ENCODE measurements around the gene C2orf80.
"Not testable (repeated sequence)": the region's sequence is repeated elsewhere in the genome, so short reads cannot be mapped to it uniquely, and the experiment has no call there.

The C2orf80 gene

GRCh38 chr2:208175840-208176153 lies 14.0 kb downstream of the C2orf80 start:
- no peak for DNase-seq

- peak; percentile 68 for DNase-seq
Measured at GRCh38 chr2:208175069-208175839, 14.6 kb downstream of the C2orf80 start.

GRCh38 chr2:208174144-208174543 lies 15.7 kb downstream of the C2orf80 start:
- DNase-seq: no peak

GRCh38 chr2:208172125-208172524 lies 17.7 kb downstream of the C2orf80 start:
- no peak for DNase-seq

- DNase-seq: no peak
Measured at GRCh38 chr2:208164951-208165755, 24.7 kb downstream of the C2orf80 start.

GRCh38 chr2:208163489-208163888 lies 26.3 kb downstream of the C2orf80 start, which contains the start of gene CRYGA:
TSS of gene CRYGA (minus strand) at chr2:208163589. CDS start at chr2:208163556, 33 bp downstream.
- no peak for DNase-seq

GRCh38 chr2:208156439-208156838 lies 33.4 kb downstream of the C2orf80 start:
- no peak for DNase-seq

GRCh38 chr2:208153156-208153555 lies 36.7 kb downstream of the C2orf80 start:
- DNase-seq: no peak

GRCh38 chr2:208150956-208151355 lies 38.9 kb downstream of the C2orf80 start:
- DNase-seq: no peak

GRCh38 chr2:208150094-208150493 lies 39.7 kb downstream of the C2orf80 start:
- DNase-seq: no peak

GRCh38 chr2:208148803-208149202 lies 41.0 kb downstream of the C2orf80 start:
- DNase-seq: no peak

GRCh38 chr2:208147759-208148158 lies 42.1 kb downstream of the C2orf80 start:
- DNase-seq: no peak

- no peak for DNase-seq
Measured at GRCh38 chr2:208147008-208147407, 42.8 kb downstream of the C2orf80 start.

- no peak for DNase-seq
Measured at GRCh38 chr2:208146006-208146405, 43.8 kb downstream of the C2orf80 start, which contains the start of gene CRYGB. TSS of gene CRYGB (minus strand) at chr2:208146158. CDS start at chr2:208146120, 38 bp downstream.

GRCh38 chr2:208142925-208143799 lies 46.7 kb downstream of the C2orf80 start:
- DNase-seq: no peak

- no peak for DNase-seq
Measured at GRCh38 chr2:208142240-208142924, 47.4 kb downstream of the C2orf80 start.

- no peak for DNase-seq
Measured at GRCh38 chr2:208139447-208139846, 50.4 kb downstream of the C2orf80 start.

GRCh38 chr2:208138334-208138733 lies 51.5 kb downstream of the C2orf80 start:
- DNase-seq: not testable (repeated sequence)

GRCh38 chr2:208136716-208137094 lies 53.1 kb downstream of the C2orf80 start:
- no peak for DNase-seq

- DNase-seq: no peak
Measured at GRCh38 chr2:208135794-208136715, 53.8 kb downstream of the C2orf80 start.

- no peak for DNase-seq
Measured at GRCh38 chr2:208134928-208135586, 54.8 kb downstream of the C2orf80 start.
